Right cardiac atrium (tissue), 5 donors: ENCODE data around the gene ZNF579. TPM values are rescaled to one million over a fixed set of nuclear protein-coding genes. Genes with fewer than 3 reads are reported as not detected.

Experiments used
- ATAC-seq, 2 donors: fragments of 200-7000 bp; cut with Tn5 transposase; one replicate each; pipeline versions ENCODE4 v1.8.0 to v1.9.1; 2020; ENCODE audit warnings: moderate library complexity in 2 of 2, mild to moderate bottlenecking in 1 of 2
- DNase-seq, 3 donors: peaks; one replicate each; pipeline ENCODE4 v3.0.0-alpha.2; 2020
- H3K27ac ChIP-seq: one replicate; pipeline ENCODE4 v1.5.1; 2013; ENCODE audit warnings: mild to moderate bottlenecking, low read length, control low read depth, moderate library complexity
- H3K27me3 ChIP-seq: one replicate; pipeline ENCODE4 v1.6.1; 2013; ENCODE audit not compliant: control insufficient read depth, insufficient read depth
- H3K4me1 ChIP-seq: one replicate; pipeline ENCODE4 v1.6.1; 2013; ENCODE audit warnings: low read length; ENCODE audit not compliant: control insufficient read depth, insufficient read depth
- H3K4me3 ChIP-seq: one replicate; pipeline ENCODE4 v1.5.1; 2013; ENCODE audit warnings: low read length, control low read depth
- H3K9me3 ChIP-seq: one replicate; pipeline ENCODE4 v1.6.1; 2013; ENCODE audit warnings: low read length; ENCODE audit not compliant: control insufficient read depth
- WGBS: extraction: QIAGEN DNeasy Blood & Tissue Kit; methylation state at CpG from one replicate; pipeline ENCODE4 v1.1.7; 2013; 5-methylcytosine and 5-hydroxymethylcytosine counted together
- intact Hi-C, 4 donors: fragments of 100-400 bp; cut with DNase I; formaldehyde crosslinking; loops; one replicate each; pipeline versions ENCODE4 v1.11.0 to v1.14.0; 2022 to 2023
- polyA plus RNA-seq: library from polyadenylated mRNA; stranded (reverse); fragments of 200-250 nt; gene quantifications from one replicate; pipeline ENCODE4 v1.2.3, GENCODE V29; 2013
- total RNA-seq, 4 donors: library from RNA; stranded (reverse); fragmentation: NEBNext Ultra II Directional; extraction: Animal tissue kit (Norgen Biotek cat#: 25700); gene quantifications; one replicate each; pipeline ENCODE4 v1.2.1, GENCODE V29; 2021
- donor health status: healthy with polysubstance abuse.
- donor health status: DM: no; HTN: yes; CAD: no.
- donor health status: DM: no; HTN: no; CAD: no.
- donor health status: DM: no; HTN: yes; CAD: no; lungs with severe emphysema.
- donor health status: DM: yes; HTN: yes; CAD: no.

The ZNF579 gene
- total and polyA plus RNA-seq, 5 donors = 10.2 to 15.5 (median 13.3) TPM

GRCh38 chr19:55549500-55550320 is 30.9 kb downstream of the ZNF579 start:
- ATAC-seq = no peak
- H3K27ac ChIP-seq = peak overlapping the region; percentile 82
- intact Hi-C loops = no loop called here

GRCh38 chr19:55546822-55547614 is 33.6 kb downstream of the ZNF579 start:
- intact Hi-C loops = no loop called here
- DNase-seq (peak; percentile 91 to 94 (median 93)), ATAC-seq (peak; percentile 79 to 90)
- no peaks in the 10 kb centered on the region for H3K27me3 ChIP-seq
- no peak overlapping the region for H3K4me3 ChIP-seq
- H3K4me1 ChIP-seq = no peaks in the 10 kb centered on the region
- WGBS = 25% methylated on average over 17 of the region's 17 CpGs
- H3K9me3 ChIP-seq = no peaks in the 10 kb centered on the region
- peak overlapping the region; percentile 84 for H3K27ac ChIP-seq

More at GRCh38 chr19:55549500-55550320, 30.9 kb downstream of the ZNF579 start:
- peak in 2 of 3 donors; percentile 51 to 71 for DNase-seq
- no peaks in the 10 kb centered on the region for H3K9me3 ChIP-seq
- H3K4me3 ChIP-seq = peak overlapping the region; percentile 8
- no peaks in the 10 kb centered on the region for H3K27me3 ChIP-seq
- 15% methylated on average over 36 of the region's 36 CpGs for WGBS
- H3K4me1 ChIP-seq = no peaks in the 10 kb centered on the region

DNA sequence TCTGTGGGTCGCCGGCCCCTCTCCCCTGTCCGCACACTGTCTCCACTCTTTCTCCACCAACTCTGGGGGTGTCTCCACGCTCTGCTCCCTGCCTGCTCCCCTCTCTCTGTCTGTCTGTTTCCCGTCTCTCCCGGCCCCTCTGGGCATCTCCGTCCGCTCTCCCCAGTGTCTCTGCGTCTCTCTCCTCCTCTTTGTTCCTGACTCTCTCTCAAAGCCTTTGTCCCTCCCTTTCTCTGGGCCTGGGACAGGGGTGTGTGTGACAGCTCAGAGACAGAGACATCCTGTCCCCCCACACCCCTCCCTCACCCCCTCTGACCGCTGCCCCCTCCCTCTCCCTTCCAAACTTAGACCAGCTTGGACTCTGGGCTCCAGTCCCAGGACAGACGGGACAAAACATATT is 34.6 kb downstream of the ZNF579 start:
- peak; percentile 74 to 77 for ATAC-seq
- intact Hi-C loops = no loop called here
- Histone ChIP-seq H3K9me3 (no peaks in the 10 kb centered on the region), H3K27me3 (no peaks in the 10 kb centered on the region), H3K4me3 (peak overlapping the region; percentile 42), H3K4me1 (no peaks in the 10 kb centered on the region), H3K27ac (peak overlapping the region; percentile 97)
- WGBS = 20% methylated on average over 11 of the region's 11 CpGs
- DNase-seq = peak; percentile 51 to 79 (median 64)

GRCh38 chr19:55545443-55545842 is 35.2 kb downstream of the ZNF579 start, which contains the start of gene SBK3:
SBK3 (minus strand) TSS chr19:55545543; CDS start chr19:55545543, 0 bp downstream.
- Histone ChIP-seq H3K9me3 (no peaks in the 10 kb centered on the region), H3K4me3 (peak within 1 kb of the TSS; percentile 42), H3K27me3 (no peaks in the 10 kb centered on the region), H3K27ac (peak within 1 kb of the TSS; percentile 97), H3K4me1 (no peaks in the 10 kb centered on the region)
- intact Hi-C loops = no loop called here
- peak in 2 of 3 donors; percentile 33 to 39 for DNase-seq
- peak in 1 of 2 donors; percentile 1 for ATAC-seq
- WGBS = 71% methylated on average over 10 of the region's 10 CpGs

DNA sequence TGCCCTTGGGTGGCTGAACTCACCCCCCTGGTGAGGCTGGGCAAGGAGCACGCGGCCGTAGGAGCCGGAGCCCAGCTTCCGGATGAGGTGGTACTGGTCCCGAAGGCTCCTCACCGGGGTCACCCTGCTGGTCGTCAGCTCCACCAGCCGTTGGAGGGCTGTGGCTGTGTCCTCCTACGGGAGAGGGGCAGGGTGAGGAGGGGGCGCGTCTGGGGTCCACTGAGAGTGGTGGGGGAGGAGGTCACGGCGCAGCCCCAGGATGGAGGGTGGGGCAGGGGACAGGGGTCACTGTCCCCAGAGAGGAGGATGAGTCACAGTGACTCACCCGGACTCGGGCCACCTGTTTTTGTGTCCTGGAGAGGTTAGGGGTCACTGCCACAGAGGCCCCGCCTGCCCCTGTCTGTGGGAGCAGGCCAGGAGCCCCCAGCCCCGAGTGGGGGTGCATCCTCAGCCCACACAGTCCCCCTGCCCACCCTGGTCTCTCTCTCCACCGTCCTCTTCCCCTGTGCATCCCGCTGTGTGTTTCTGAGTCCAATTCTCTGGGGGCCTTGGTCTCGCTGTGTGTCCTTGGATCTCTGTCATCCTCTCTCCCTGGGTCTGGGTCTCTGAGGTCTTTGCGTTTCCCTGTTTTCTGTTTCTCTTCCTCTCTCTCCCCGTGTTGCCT is 35.7 kb downstream of the ZNF579 start:
- ATAC-seq (peak in 1 of 2 donors; percentile 6), DNase-seq (peak in 2 of 3 donors; percentile 52 to 68)
- peak overlapping the region; percentile 97 for H3K27ac ChIP-seq
- H3K4me1 ChIP-seq = no peaks in the 10 kb centered on the region
- H3K4me3 ChIP-seq = peak overlapping the region; percentile 42
- H3K9me3 ChIP-seq = no peaks in the 10 kb centered on the region
- 63% methylated on average over 23 of the region's 23 CpGs for WGBS
- intact Hi-C loops = no loop called here
- no peaks in the 10 kb centered on the region for H3K27me3 ChIP-seq

DNA sequence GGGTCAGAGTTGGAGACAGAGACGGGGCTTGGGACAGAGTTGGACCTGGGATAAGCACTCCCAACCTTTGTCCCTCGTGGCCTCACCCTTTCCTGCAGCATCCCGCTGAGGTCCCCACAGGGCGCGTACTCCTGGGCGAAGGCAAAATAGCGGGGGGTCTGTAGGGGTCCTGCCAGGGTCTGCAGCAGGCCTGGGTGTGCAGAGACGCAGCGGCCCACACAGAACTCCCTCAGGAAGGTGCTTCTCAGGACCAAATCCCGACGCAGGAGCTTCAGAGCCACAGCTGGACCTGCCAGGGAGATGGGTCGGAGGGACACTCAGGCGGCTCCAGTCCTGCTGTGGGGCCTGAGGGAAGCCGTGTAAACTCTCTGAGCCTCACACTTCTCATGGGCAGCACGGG is 36.6 kb downstream of the ZNF579 start:
- 83% methylated on average over 15 of the region's 15 CpGs for WGBS
- intact Hi-C loops = no loop called here
- DNase-seq (peak in 2 of 3 donors; percentile 39 to 44), ATAC-seq (no peak)
- H3K4me3 ChIP-seq = no peak overlapping the region
- no peaks in the 10 kb centered on the region for H3K4me1 ChIP-seq
- H3K27ac ChIP-seq = peak overlapping the region; percentile 19
- no peaks in the 10 kb centered on the region for H3K27me3 ChIP-seq
- H3K9me3 ChIP-seq = no peaks in the 10 kb centered on the region

GRCh38 chr19:55543567-55543966 is 37.1 kb downstream of the ZNF579 start:
- DNase-seq = peak in 1 of 3 donors; percentile 4
- Histone ChIP-seq H3K27ac (no peak overlapping the region), H3K27me3 (no peaks in the 10 kb centered on the region), H3K4me3 (no peak overlapping the region), H3K9me3 (no peaks in the 10 kb centered on the region), H3K4me1 (no peaks in the 10 kb centered on the region)
- intact Hi-C loops = no loop called here
- WGBS = 80% methylated on average over 5 of the region's 5 CpGs
- no peak for ATAC-seq

DNA sequence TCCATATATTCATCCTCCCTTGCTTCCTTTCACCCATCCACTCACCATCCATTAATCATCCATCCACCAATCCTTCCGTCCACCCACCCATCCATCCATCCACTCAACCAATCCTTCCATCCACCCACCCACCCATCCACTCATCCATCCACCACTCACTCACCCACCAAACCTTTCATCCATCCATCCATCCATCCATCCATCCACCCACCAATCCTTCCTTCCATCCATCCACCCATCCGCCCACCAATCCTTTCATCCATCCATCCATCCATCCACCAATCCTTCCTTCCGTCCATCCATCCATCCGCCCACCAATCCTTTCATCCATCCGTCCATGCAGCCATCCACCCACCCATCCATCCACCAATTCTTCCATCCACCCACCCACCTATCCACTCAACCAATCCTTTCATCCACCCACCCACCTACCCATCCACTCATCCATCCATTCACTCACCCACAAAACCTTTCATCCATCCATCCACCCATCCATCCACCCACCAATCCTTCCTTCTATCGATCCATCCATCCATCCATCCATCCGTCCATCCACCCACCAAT is 38.3 kb downstream of the ZNF579 start:
- no peaks in the 10 kb centered on the region for H3K27me3 ChIP-seq
- no peaks in the 10 kb centered on the region for H3K4me1 ChIP-seq
- intact Hi-C loops = no loop called here
- ATAC-seq (no peak), DNase-seq (peak in 2 of 3 donors; percentile 1 to 11)
- no peak overlapping the region for H3K27ac ChIP-seq
- 91% methylated on average over 7 of the region's 7 CpGs for WGBS
- H3K4me3 ChIP-seq = no peak overlapping the region
- no peaks in the 10 kb centered on the region for H3K9me3 ChIP-seq

- intact Hi-C loops = no loop called here
- DNase-seq = peak in 2 of 3 donors; percentile 55 to 57
- Histone ChIP-seq H3K27ac (no peak overlapping the region), H3K4me3 (no peak overlapping the region), H3K27me3 (no peaks in the 10 kb centered on the region), H3K9me3 (no peaks in the 10 kb centered on the region), H3K4me1 (no peaks in the 10 kb centered on the region)
- ATAC-seq = no peak
- 74% methylated on average over 19 of the region's 19 CpGs for WGBS
These were observed 39.6 kb downstream of the ZNF579 start for GRCh38 chr19:55541091-55541490.

DNA sequence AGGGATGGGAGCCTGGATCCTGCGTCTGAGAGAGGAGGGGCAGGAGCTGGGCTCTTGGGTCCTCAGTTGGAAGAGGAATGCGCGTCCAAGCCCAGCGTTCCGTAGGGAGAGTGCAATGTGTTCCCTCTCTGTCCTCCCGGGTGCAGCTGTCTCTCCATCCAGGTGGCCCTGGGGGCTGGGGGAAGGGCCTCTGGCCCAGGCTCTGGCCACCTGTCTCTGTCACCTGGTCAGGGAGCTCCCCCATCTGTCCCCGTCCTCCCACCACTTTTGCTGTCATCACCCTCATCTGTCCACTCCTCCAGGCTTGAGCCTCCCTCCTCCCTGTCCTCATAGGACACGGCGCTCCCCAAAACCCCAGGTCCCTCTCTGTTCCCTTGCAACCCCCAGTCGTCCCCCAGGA is 40.0 kb downstream of the ZNF579 start:
- peak in 1 of 2 donors; percentile 8 for ATAC-seq
- 48% methylated on average over 10 of the region's 10 CpGs for whole genome bisulfite sequencing
- H3K27ac ChIP-seq = no peak overlapping the region
- H3K4me1 ChIP-seq = no peaks in the 10 kb centered on the region
- no peak overlapping the region for H3K4me3 ChIP-seq
- H3K9me3 ChIP-seq = no peaks in the 10 kb centered on the region
- intact Hi-C loops = no loop called here
- DNase-seq = peak in 2 of 3 donors; percentile 41 to 43
- H3K27me3 ChIP-seq = no peaks in the 10 kb centered on the region
